Type B pancreatic cell (in vitro differentiated cells): Measurements from ENCODE around the gene ZBED4. TPM values are rescaled to one million over a fixed set of nuclear protein-coding genes. Genes with fewer than 3 reads are reported as not detected.
"Not testable (repeated sequence)": the region's sequence is repeated elsewhere in the genome, so short reads cannot be mapped to it uniquely, and the experiment has no call there.

Source experiments
- DNase-seq: peaks from one replicate; pipeline ENCODE4 v3.0.0; 2021; ENCODE audit warnings: mixed read lengths; ENCODE audit not compliant: unreplicated experiment; ENCODE audit errors: extremely low spot score
- H3K27ac Mint-ChIP-seq: 2 replicates; pipeline ENCODE4 v1.8.0; 2021; ENCODE audit warnings: mild to moderate bottlenecking, mixed read lengths
- H3K27me3 Mint-ChIP-seq: 2 replicates; pipeline ENCODE4 v1.8.0; 2021; ENCODE audit warnings: mixed read lengths
- H3K36me3 Mint-ChIP-seq: 2 replicates; pipeline ENCODE4 v1.8.0; 2021; ENCODE audit warnings: mixed read lengths
- H3K4me1 Mint-ChIP-seq: one replicate; pipeline ENCODE4 v1.8.0; 2021; ENCODE audit warnings: mixed read lengths; ENCODE audit not compliant: unreplicated experiment
- H3K4me3 Mint-ChIP-seq: 2 replicates; pipeline ENCODE4 v1.8.0; 2021; ENCODE audit warnings: mild to moderate bottlenecking, mixed read lengths
- H3K9me3 Mint-ChIP-seq: 2 replicates; pipeline ENCODE4 v1.8.0; 2021; ENCODE audit warnings: mixed read lengths
- CTCF ChIP-seq: fragments of 200-600 bp; sonication (generic); conservative IDR thresholded peaks from 2 replicates; pipeline ENCODE4 v1.5.0; 2021; ENCODE audit warnings: antibody characterized with exemption, mild to moderate bottlenecking
- total RNA-seq: library from RNA; stranded (reverse); gene quantifications from 2 replicates; pipeline ENCODE4 v1.2.1, GENCODE V29; 2021; ENCODE audit warnings: low replicate concordance

The ZBED4 gene
- total RNA-seq, 1 donor from 2014 or later = 29.1 TPM

GRCh38 chr22:49850021-49850911 lies 3.4 kb upstream of the ZBED4 start:
- Mint-ChIP-seq H3K27me3 (peaks cover 59% of the 10 kb centered on the region), H3K4me3 (peak overlapping the region; percentile 83), H3K27ac (no peak overlapping the region), H3K36me3 (no peaks in the 10 kb centered on the region), H3K9me3 (no peaks in the 10 kb centered on the region), H3K4me1 (peaks cover 11% of the 10 kb centered on the region)
- DNase-seq = no peak
- TF ChIP-seq CTCF = no peak

- H3K4me3 Mint-ChIP-seq = peak overlapping the region; percentile 83
- no peak for DNase-seq
- peaks cover 50% of the 10 kb centered on the region for H3K27me3 Mint-ChIP-seq
- no peak for TF ChIP-seq CTCF
- peaks cover 21% of the 10 kb centered on the region for H3K4me1 Mint-ChIP-seq
- H3K27ac Mint-ChIP-seq = peak overlapping the region; percentile 76
- no peaks in the 10 kb centered on the region for H3K36me3 Mint-ChIP-seq
- H3K9me3 Mint-ChIP-seq = no peaks in the 10 kb centered on the region
Measured at GRCh38 chr22:49850959-49851802, 2.5 kb upstream of the ZBED4 start.

- DNase-seq, H3K36me3 Mint-ChIP-seq, H3K9me3 Mint-ChIP-seq, H3K27ac Mint-ChIP-seq: not testable (repeated sequence)
- H3K4me3 Mint-ChIP-seq = peak overlapping the region; percentile 83
- peaks cover 23% of the 10 kb centered on the region for H3K4me1 Mint-ChIP-seq
- peaks cover 36% of the 10 kb centered on the region for H3K27me3 Mint-ChIP-seq
Measured at GRCh38 chr22:49852568-49852897, 1.1 kb upstream of the ZBED4 start.

- Mint-ChIP-seq H3K4me1 (peaks cover 28% of the 10 kb centered on the region), H3K27ac (peak overlapping the region; percentile 97), H3K36me3 (no peaks in the 10 kb centered on the region), H3K27me3 (peaks cover 28% of the 10 kb centered on the region), H3K9me3 (no peaks in the 10 kb centered on the region), H3K4me3 (peak overlapping the region; percentile 93)
- no peak for TF ChIP-seq CTCF
- no peak for DNase-seq
Measured at GRCh38 chr22:49853981-49854831, 562 bp downstream of the ZBED4 start.

- Mint-ChIP-seq H3K4me3 (peak overlapping the region; percentile 93), H3K4me1 (peaks cover 28% of the 10 kb centered on the region), H3K36me3 (no peaks in the 10 kb centered on the region), H3K27me3 (peaks cover 20% of the 10 kb centered on the region), H3K9me3 (no peaks in the 10 kb centered on the region), H3K27ac (peak overlapping the region; percentile 97)
- no peak for DNase-seq
- no peak for TF ChIP-seq CTCF
Measured at GRCh38 chr22:49855251-49855911, 1.7 kb downstream of the ZBED4 start.
